Measurements from ENCODE around the gene SPATA31C1. TPM values are rescaled to one million over a fixed set of nuclear protein-coding genes. Genes with fewer than 3 reads are reported as not detected.

The SPATA31C1 gene
- total RNA-seq (2022; extraction: Qiagen RNA extraction): not detected in 5 replicates

GRCh38 chr9:87917662-87918061 lies at the start of gene SPATA31C1:
SPATA31C1 (plus strand) TSS chr9:87917962.

GRCh38 chr9:87882627-87883026 lies 35.1 kb upstream of the SPATA31C1 start, which contains the start of gene SPATA31E1:
SPATA31E1 (plus strand) TSS chr9:87882877; CDS start chr9:87882892, 15 bp downstream.

Other genes starting within 250 kb of the SPATA31C1 start
- gene CTSL, start 191.8 kb upstream of the SPATA31C1 start, total RNA-seq (2022; extraction: Qiagen RNA extraction): 618 to 759 TPM (median 642 TPM) in 5 replicates
- gene SPATA31E1, start 35.1 kb upstream of the SPATA31C1 start, total RNA-seq (2022; extraction: Qiagen RNA extraction): 0.02 TPM in 1 of 5 replicates, not detected in the others
- 6.5 to 7.5 TPM (median 6.9 TPM) in 5 replicates for gene CDK20, start 56.6 kb downstream of the SPATA31C1 start, total RNA-seq (2022; extraction: Qiagen RNA extraction)
- gene SPATA31C2, start 220.5 kb downstream of the SPATA31C1 start, total RNA-seq (2022; extraction: Qiagen RNA extraction): not detected in 5 replicates

Measured in A549 treated with Hydrocortisone at 1 μM for 4 hours (cell line).